KBM-7 (cell line): Measurements from ENCODE around the gene INTS6L.

ENCODE experiments used
- DNase-seq: peaks from one replicate; pipeline ENCODE4 v3.0.0-alpha.2; 2015
- in situ Hi-C: fragments of 300-500 bp; cut with MboI; formaldehyde crosslinking; loops from 2 replicates; pipeline ENCODE4 v1.14.3; 2020; ENCODE audit warnings: low sequenced_read_pairs, low pct_unique_long_range_greater_than_20kb, mixed read lengths

The INTS6L gene

GRCh38 chrX:135522132-135522530 is 1.7 kb downstream of the INTS6L start:
- in situ Hi-C loops: no loop called here
- no peak for DNase-seq

DNA sequence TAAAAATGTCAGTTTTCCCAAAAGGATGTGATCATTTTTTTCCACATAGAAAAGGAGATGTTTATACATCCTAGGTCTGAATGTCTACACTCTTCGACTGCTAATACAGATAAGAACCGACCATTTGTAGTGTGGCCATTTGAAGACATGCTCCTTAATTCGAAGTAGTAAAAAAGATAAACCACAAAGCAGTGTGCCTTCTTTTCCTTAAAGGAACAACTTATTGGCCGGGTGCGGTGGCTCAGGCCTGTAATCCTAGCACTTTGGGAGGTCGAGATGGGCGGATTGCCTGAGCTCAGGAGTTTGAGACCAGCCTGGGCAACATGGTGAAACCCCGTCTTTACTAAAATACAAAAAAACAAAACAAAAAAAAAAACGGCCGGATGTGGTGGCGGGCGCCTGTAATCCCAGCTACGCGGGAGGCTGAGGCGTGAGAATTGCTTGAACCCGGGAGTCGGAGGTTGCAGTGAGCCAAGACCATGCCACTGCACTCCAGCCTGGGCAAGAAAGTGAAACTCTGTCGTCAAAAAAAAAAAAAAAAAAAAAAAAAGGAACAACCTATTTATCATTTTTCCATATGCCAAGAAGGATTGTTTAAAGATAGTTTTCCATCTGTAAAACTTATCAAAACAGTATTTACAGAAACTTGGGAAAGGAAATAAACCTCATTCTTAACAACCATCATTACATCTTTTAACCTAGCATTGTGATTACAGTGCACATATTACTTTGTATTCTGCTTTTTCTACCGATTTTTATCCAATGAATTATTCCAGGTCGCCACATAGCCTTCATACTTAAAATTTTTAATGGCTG is 2.6 kb downstream of the INTS6L start:
- peak; percentile 54 for DNase-seq
- in situ Hi-C loops: no loop called here

GRCh38 chrX:135528254-135528653 is 7.8 kb downstream of the INTS6L start:
- in situ Hi-C loops: no loop called here
- DNase-seq: no peak

DNA sequence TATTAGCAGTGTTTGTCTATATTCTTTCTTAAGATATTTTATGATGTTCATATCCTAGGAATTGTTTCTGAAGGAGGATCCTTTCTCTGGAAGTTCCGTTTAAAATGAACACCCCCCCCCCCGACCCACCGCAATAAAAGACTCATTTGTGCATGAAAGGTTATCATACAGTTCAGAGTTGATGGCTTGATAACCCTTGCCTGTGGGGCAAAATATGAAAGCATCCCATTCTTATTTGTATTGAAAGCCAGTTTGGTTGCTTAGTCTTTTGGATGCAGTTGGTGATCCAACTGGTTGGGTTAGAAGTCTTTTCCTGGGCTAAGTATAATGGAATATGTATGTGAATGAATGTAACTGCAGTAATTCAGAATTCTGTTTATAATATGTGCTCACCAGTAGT is 8.3 kb downstream of the INTS6L start:
- no peak for DNase-seq
- in situ Hi-C loops: no loop called here

GRCh38 chrX:135530097-135530496 is 9.6 kb downstream of the INTS6L start:
- DNase-seq: no peak
- in situ Hi-C loops: no loop called here

- peak; percentile 84 for DNase-seq
- in situ Hi-C loops: no loop called here
Measured at GRCh38 chrX:135531813-135532212, 11.4 kb downstream of the INTS6L start.

DNA sequence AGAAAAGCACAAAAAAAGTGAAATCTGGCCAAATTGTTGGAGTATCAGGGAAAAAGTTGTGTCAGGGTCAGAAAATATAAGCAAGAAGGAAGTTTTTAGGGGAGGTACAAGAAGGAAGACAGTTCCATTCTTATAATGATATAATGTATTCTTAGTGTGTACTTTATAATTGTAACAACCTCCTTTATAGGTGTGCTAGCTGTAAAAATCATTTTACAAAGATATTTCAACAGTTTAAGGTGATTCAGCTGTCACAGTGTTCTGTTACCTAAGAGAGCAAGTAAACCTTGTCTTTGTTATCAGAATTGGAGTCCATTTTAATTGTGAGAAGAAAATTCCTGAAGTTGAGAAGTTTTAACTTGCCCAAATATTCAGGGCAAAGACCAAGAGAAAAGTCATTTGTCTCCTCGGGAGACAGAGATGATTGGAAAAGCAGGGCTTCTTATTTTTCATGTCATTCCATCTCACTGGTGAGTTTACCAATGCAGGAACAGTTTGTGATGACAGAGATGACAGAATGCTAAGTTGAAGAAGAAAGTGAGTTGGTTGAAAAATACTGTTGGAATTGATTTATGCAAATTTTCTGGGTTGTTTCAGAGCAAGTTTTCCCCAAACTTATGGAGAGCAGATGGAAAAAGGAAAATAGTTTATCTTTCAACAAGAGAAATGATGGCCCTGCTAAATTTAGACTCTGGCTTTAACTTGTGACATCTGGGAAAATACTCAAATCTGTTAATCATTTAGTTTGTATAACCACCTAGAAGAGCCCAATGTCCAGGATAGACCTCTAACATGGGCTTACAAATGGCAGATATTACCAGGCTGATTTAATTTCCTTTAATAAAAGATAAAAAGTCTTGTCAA is 14.8 kb downstream of the INTS6L start:
- in situ Hi-C loops: no loop called here

GRCh38 chrX:135536877-135537276 is 16.4 kb downstream of the INTS6L start:
- DNase-seq: peak; percentile 29
- in situ Hi-C loops: no loop called here

More for the DNA sequence above, 14.8 kb downstream of the INTS6L start:
- no peak for DNase-seq

GRCh38 chrX:135541351-135541750 is 20.9 kb downstream of the INTS6L start:
- DNase-seq: no peak
- in situ Hi-C loops: no loop called here

- no peak for DNase-seq
Measured at GRCh38 chrX:135543172-135543571, 22.7 kb downstream of the INTS6L start.

DNA sequence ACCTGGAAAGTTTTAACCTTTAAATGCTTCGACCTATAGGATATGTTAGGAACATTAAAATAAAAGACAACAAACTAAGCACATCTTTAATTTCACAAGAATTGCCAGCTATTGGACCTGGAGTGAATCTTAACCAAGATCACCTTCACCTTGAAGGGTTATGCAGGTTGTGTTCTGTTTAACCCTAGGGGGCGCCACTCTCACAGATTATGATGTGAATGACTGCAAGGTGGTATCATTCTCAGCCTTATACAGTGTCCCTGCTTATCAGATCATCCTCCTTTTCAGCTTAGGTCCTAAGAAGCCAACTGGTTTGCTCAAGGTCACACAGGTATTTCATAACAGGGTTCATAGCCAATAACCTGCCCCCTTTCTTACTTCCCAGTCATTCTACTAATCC is 23.5 kb downstream of the INTS6L start:
- peak; percentile 29 for DNase-seq
- in situ Hi-C loops: no loop called here

More at GRCh38 chrX:135543172-135543571, 22.7 kb downstream of the INTS6L start:
- in situ Hi-C loops: no loop called here

- no peak for DNase-seq
- in situ Hi-C loops: no loop called here
Measured at GRCh38 chrX:135544338-135544948, 24.0 kb downstream of the INTS6L start.

- DNase-seq: no peak
Measured at GRCh38 chrX:135547767-135548166, 27.3 kb downstream of the INTS6L start.

DNA sequence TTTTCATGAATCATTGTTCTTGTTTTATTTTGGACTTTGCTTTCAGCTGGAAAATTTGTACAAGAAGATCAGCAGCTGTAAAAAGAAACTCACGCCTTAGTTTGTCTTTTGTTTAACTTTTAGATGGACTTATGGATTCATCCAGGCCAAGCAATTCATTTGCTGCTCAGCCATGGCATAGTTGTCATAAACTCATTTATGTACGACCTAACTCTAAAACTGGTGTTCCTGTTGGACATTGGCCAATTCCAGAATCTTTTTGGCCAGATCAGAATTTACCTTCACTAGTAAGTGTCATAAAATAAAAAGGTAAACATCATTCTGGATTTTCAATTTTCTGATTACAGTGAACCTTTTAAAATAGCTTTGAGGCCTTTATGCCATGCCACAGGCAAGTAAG is 29.1 kb downstream of the INTS6L start:
- in situ Hi-C loops: no loop called here
- no peak for DNase-seq

More at GRCh38 chrX:135547767-135548166, 27.3 kb downstream of the INTS6L start:
- in situ Hi-C loops: no loop called here

DNA sequence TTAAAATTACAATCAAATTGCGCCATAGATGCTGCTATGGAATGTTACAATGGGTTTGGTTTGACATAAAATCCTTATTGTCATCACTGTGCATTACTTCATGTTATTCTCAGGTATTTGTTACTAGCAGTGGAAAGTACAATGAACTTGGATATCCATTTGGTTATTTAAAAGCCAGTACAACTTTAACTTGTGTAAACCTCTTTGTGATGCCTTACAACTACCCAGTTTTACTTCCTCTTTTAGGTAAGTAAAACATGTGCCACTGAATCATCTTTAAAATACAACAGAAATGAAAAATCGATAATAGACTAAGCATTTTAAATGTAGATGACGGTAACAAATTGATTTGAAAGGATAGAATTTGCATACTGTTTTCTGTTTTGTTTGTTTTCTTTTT is 35.6 kb downstream of the INTS6L start:
- in situ Hi-C loops: no loop called here
- DNase-seq: peak; percentile 49

GRCh38 chrX:135557344-135557743 is 36.9 kb downstream of the INTS6L start:
- in situ Hi-C loops: no loop called here
- no peak for DNase-seq

DNA sequence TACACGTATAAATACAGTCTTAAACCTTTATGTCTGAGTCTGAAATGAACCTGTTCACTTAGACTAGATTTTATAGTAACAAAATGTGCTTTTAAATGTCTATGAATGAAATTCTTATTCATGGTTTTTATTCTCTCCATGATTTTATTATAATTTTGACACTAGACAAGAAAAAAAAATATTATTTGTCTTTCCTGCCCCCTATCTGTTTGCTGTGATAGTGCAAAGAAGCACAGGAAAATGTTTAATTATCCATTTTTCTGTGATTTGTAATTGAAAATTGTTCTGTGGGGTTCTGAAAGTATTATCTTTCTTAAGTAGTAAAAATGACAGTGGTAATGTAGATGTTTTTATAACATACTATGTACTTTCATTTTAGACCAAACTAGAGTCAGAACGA is 52.0 kb downstream of the INTS6L start:
- in situ Hi-C loops: no loop called here
- peak; percentile 11 for DNase-seq

DNA sequence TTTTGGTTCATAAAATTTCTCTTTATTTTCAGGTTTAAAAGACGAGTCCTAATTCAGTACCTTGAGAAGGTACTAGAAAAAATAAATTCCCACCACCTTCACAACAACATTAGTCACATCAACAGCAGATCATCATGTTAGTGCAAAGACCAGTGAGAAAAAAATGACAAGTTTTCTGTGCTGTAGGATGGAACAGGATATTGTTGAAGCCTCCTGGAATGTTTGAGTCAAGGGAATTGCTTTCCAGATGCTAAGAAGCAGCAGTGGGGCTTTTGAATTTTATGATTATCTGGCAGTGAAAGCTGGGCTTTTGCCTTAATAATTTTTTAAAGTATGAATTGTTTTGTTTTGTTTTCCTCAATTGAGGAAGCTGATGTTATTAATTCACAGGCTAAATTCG is 61.0 kb downstream of the INTS6L start:
- in situ Hi-C loops: no loop called here

DNA sequence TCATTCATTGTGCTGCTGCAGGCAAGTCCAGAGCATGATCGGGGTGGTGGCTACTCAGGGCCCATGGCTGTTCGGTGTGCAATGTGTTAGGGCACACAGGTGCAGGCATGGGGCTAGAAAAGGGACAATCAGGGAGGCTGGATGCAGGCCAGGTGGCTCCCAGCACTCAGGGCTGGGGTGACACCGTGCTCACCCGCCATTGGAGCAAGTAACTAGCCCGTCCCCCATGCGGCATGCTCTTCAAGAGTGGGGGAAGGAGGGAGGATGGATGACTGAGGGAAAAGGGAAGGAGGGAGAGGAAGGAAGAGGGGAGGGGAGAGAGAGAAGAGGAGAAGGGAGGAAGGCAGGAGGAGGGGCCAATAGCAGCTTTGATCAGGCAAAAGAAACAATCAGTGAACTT is 64.7 kb downstream of the INTS6L start:
- no peak for DNase-seq
- in situ Hi-C loops: no loop called here

More for the DNA sequence above, 61.0 kb downstream of the INTS6L start:
- DNase-seq: no peak

DNA sequence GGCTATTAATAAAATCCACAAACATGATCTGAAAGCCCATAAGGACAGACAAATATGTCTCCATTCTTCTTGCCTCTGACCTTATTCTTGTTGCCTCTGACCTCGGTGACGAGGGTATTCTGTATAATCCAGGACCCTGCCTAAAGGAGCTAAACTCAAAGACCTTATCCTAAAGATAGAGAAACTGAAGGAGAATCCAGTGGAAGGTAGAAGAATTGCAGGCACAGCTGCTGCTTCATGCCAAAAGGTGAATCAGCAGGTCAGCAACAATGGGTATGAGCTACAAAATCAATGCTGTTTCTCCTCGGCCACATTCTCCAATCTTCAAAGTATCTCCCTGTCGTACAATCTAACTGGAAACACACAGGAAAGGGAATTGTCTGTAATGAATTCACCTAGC is 71.4 kb downstream of the INTS6L start:
- no peak for DNase-seq
- in situ Hi-C loops: no loop called here
